ENCODE results near the gene NCKAP5. TPM values are rescaled to one million over a fixed set of nuclear protein-coding genes. Genes with fewer than 3 reads are reported as not detected.

The NCKAP5 gene
- total and polyA plus RNA-seq, 2 of the 13 experiments (the other 11 are each of a cell fraction or from before 2014, with no cell fraction given): 0.01 TPM; not detected in 1

- Histone ChIP-seq H3K9ac (ENCODE audit: insufficient read depth, low read depth, low read length) (no peak overlapping the region), H3K4me2 (ENCODE audit: low read depth, low read length) (no peak overlapping the region), H3K36me3 (replicated peaks in 1 of 2; ENCODE audit: control insufficient read depth in 1 of 2, insufficient read depth in 2 of 2, low read length in 2 of 2) (no peaks in the 10 kb centered on the region), H3K4me1 (ENCODE audit: insufficient read depth, low read length) (no peaks in the 10 kb centered on the region), H3K27me3 (ENCODE audit: control insufficient read depth in 1 of 2, insufficient read depth in 2 of 2, low read length in 2 of 2) (no peaks in the 10 kb centered on the region), H3K27ac (ENCODE audit: extremely low read length, insufficient read depth, low read length) (no peak overlapping the region), H4K20me1 (ENCODE audit: insufficient read depth, low read length) (no peaks in the 10 kb centered on the region), H2AFZ (ENCODE audit: low read length) (no peak overlapping the region), H3K79me2 (ENCODE audit: insufficient read depth, low read length) (no peaks in the 10 kb centered on the region), H3K4me3 (replicated peaks in 1 of 3; ENCODE audit: insufficient read depth in 1 of 3, low read depth in 2 of 3, low read length in 3 of 3) (no peak overlapping the region), H3K9me3 (ENCODE audit: low read length) (peaks cover 7% of the 10 kb centered on the region; the same call in 1 of the 2 replicates)
- FAIRE-seq (no peak), ATAC-seq (no peak), DNase-seq (ENCODE audit: low spot score) (no peak)
- in situ Hi-C loops (cut with HindIII; ENCODE audit: extremely low pct_ligation_motif_present, low pct_unique_long_range_greater_than_20kb): no loop called here
- POLR2A ChIA-PET: no interaction called here
- TF ChIP-seq ZNF205 (CRISPR knock-in tag; IDR thresholded peaks at IDR 0.05) (no peak), ZNF570 (CRISPR knock-in tag; IDR thresholded peaks at IDR 0.05; ENCODE audit: borderline replicate concordance) (no peak), MEIS2 (CRISPR knock-in tag; IDR thresholded peaks at IDR 0.05) (no peak), ZNF317 (CRISPR knock-in tag; IDR thresholded peaks at IDR 0.05) (no peak), NFATC3 (CRISPR knock-in tag; IDR thresholded peaks at IDR 0.05) (no peak), HDAC2 (CRISPR knock-in tag; IDR thresholded peaks at IDR 0.05) (no peak), CERS6 (CRISPR knock-in tag; IDR thresholded peaks at IDR 0.05) (no peak), TCF7L2 (IDR thresholded peaks at IDR 0.05; ENCODE audit: low read depth, low read length) (no peak), ZNF678 (CRISPR knock-in tag; IDR thresholded peaks at IDR 0.05) (no peak)
- CTCF ChIA-PET (ENCODE audit: low intra/inter-chr PET ratio, low total read pairs): no interaction called here
- no TSS peak for BruUV-seq (replicated peaks)
- WGBS (ENCODE audit: low lambda C conversion rate): 26% methylated on average over 1 of the region's 1 CpG
- intact Hi-C loops (cut with micrococcal nuclease; ENCODE audit: unreplicated experiment): no loop called here
These were observed 427.6 kb downstream of the NCKAP5 start for GRCh38 chr2:133140620-133141019.

Measured in HepG2 (cell line).